DMS79 (cell line): ENCODE measurements around the gene CCDC15.
"Not testable (repeated sequence)": the region's sequence is repeated elsewhere in the genome, so short reads cannot be mapped to it uniquely, and the experiment has no call there.

Experiments used
- DNase-seq: peaks from one replicate; lab custom pipeline; 2025; lab: John Stamatoyannopoulos, UW

CCDC15 gene

GRCh38 chr11:125081098-125081798 is 127.2 kb downstream of the CCDC15 start:
- DNase-seq, result no peak

DNA sequence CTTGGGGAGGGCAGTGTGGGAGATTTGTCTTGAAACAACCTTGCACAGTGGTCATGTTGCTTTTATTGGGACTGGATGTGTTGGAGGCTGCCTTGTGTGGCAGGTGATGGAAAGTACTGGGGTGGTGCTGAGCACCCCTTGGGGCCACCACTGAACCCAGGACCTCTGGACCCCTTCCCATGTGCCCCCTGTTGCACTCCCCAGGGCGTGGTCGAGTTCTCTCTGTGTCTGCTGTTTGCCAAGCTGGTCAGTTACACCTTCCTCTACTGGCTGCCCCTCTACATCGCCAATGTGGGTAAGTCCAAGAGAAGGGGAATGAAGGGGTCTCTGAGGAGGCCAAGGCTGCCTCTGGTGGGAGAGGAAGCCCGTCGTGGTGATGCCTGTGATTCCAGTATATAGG is 128.0 kb downstream of the CCDC15 start:
- DNase-seq, result no peak

- DNase-seq, result no peak
These were observed 128.8 kb downstream of the CCDC15 start for GRCh38 chr11:125082611-125083311.

GRCh38 chr11:125083312-125084056 is 129.5 kb downstream of the CCDC15 start:
- DNase-seq, result no peak

DNA sequence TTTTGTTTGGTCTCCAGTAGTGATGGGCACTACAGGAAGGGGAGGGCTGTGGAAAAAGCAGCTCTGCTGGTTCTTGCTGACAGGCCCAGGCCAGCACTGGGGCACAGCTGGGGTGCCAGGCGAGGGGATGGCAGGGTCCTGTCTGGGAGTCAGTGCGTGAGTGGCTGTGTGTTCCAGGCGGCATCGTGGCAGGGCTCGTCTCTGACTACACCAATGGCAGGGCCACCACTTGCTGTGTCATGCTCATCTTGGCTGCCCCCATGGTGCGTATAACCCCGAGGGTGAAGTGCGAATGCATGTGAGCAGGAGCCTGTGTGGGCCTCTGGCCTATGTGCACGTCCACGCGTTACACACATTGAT is 130.0 kb downstream of the CCDC15 start:
- DNase-seq, result no peak

DNA sequence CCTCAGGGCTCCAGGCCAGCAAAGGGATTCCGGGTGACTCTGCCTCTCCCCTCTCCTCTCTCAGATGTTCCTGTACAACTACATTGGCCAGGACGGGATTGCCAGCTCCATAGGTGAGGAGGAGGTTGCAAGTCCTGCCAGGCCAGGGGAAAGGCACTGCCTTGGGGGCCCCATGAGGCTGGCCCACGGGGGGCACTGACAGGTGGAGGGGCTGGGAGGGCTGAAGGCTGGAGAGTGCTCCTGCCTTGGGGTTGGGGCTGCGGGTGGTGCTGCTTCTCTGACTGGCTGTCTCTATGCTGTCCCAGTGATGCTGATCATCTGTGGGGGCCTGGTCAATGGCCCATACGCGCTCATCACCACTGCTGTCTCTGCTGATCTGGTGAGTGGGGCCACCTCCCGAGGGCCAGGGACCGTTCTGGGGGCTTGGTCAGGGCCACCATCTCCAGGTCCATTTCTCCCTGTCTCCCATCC is 130.8 kb downstream of the CCDC15 start:
- DNase-seq, result no peak

DNA sequence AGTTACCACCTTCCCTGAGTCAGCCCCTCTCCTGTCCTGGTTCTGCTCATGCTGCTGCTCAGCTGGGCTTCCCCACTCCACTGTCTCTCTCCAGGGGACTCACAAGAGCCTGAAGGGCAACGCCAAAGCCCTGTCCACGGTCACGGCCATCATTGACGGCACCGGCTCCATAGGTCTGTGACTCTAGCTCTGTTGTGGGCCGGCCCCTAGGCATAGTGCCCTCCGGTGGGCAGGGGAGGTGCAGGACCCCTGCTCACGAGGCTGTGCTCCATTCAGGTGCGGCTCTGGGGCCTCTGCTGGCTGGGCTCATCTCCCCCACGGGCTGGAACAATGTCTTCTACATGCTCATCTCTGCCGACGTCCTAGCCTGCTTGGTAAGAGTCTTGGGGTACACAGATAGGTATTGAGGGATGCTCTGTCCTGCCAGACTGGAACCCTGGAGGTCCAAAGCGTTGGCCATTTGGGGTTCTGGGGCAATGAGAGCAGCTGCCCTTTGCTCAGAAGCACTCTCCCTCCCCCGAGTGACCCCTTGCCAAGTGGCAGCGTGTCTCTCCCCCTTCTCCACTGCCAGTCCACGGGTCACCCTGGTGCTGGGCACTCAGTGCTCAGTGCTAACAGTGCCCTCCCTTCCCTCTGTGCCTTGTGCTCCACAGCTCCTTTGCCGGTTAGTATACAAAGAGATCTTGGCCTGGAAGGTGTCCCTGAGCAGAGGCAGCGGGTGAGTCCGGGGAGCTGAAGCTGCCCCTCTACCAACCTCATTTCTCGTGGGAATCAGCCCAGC is 131.5 kb downstream of the CCDC15 start:
- no peak for DNase-seq

- no peak for DNase-seq
These were observed 132.8 kb downstream of the CCDC15 start for GRCh38 chr11:125086633-125087296.

- no peak for DNase-seq
These were observed 134.1 kb downstream of the CCDC15 start for GRCh38 chr11:125088123-125088522.

DNA sequence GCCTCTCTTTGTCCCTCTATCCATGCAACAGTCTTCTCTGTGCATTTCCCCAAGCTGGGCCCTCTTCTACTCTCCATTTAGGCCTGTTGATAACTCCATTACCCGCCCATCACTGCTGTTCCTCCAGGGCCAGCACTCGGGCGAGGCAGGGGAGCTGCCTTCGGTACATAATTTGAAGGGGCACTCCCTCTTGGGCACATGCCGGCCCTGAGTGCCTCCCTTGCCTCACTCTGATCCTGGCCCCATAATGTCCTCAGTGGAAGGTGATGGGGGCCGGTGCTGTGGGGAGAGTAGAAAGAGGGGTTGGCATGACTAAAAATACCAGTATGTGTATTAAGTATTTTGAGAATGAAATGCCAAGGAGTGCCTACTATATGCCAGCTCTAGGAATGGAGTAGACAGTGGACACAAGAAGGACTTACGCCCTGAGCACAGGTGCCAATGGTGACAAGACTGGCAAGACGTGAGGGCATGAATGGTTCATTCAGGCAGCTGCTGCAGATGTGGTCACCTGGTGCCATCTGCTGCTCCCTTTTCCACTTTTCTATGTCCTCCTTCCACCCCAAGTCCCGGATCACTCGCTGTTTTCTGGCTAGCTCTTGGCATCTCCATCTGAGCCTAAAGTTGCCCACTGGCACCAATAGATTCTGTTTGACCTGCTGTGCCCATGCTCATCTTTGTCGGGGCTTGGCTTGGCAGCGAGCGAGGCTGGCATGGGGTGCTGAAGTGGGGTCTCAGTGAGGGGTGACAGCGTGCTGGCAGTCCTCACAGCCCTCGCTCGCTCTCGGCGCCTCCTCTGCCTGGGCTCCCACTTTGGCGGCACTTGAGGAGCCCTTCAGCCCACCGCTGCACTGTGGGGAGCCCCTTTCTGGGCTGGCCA is 134.8 kb downstream of the CCDC15 start:
- DNase-seq, result peak; percentile 31

GRCh38 chr11:125089481-125089880 is 135.5 kb downstream of the CCDC15 start:
- not testable (repeated sequence) for DNase-seq

- not testable (repeated sequence) for DNase-seq
These were observed 136.1 kb downstream of the CCDC15 start for GRCh38 chr11:125090151-125090550.

GRCh38 chr11:125090816-125091215 is 136.8 kb downstream of the CCDC15 start:
- no peak for DNase-seq
